ENCODE data around the gene AKAP6.
"Not testable (repeated sequence)": the region's sequence is repeated elsewhere in the genome, so short reads cannot be mapped to it uniquely, and the experiment has no call there.

AKAP6 gene

DNA sequence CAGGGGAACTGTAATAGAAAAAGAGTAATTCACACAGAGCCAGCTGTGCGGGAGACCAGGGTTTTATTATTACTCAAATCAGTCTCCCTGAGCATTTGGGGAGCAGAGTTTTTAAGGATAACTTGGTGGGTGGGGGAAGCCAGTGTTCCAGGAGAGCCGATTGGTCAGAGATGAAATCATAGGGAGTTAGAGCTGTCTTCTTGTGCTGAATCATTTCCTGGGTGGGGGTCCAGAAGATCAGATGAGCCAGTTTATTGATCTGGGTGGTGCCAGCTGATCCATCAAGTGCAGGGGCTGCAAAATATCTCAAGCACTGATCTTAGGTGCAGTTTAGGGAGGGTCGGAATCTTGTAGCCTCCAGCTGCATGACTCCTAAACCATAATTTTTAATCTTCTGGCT lies 44.1 kb downstream of the AKAP6 start:
- DNase-seq: not testable (repeated sequence)

DNA sequence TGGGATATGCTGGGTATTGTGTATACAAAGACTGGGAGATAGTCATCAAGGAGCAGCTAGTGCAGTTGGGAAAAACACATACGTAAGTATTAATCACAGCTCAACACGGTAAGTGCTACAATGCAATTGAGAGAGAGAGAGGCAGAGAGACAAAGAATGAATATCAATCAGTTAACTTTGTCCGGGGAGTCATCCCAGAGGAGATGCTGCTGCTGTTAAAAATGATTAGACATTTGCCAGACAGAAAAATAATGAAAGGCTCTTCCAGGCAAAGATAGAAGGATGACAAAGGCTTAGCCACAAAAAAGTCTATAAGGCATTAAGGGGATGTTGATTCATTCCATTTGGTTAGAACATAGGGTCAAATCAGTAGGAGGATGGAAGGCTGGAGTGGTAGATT lies 45.1 kb downstream of the AKAP6 start:
- peak; percentile 81 for DNase-seq

DNA sequence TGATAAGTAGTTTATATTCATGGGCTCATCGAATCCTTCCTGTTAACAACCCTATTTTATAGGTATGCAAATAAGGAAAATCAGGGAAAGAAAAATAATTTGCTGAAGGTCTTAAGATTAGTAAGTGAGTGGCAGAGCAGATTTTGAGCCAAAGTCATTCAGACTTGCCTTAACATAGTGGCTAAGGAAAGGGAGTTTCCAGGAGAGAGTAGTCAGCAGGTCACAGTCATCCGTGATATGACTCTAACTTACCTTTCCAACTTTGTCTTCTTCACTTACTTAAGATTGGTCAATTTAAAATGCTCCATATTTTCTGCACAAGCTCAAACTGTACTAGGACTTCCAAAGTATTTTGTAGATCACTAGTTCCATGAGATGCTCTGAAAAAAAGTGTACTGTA lies 46.6 kb downstream of the AKAP6 start:
- no peak for DNase-seq

DNA sequence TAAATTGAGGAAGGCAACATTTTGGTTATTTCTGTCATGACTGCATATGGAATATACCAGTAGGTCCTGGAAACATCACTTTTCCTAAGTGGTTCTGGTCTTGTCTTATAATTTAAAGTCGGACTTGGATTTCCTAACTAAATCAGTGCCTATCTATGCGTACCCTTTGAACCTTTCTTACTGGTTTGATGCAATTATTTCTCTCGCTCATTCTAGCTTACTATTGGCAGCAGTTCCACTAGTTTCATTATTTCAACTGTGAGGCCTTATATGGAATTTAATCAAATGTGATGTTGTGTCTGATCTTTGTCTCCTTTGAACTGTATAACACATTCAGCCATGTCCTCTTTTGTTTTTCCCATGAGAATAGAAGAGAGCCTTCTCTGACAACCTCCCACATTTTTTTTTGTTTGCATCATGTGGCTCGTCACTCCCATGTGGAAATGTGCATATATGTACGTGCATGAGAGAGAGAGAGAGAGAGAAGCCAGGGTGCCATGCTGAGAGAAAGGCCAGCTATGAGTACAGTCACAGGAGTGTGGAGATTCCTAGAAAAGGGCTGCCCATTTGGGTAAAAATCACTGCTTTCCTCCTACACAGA lies 48.0 kb downstream of the AKAP6 start:
- DNase-seq: no peak

DNA sequence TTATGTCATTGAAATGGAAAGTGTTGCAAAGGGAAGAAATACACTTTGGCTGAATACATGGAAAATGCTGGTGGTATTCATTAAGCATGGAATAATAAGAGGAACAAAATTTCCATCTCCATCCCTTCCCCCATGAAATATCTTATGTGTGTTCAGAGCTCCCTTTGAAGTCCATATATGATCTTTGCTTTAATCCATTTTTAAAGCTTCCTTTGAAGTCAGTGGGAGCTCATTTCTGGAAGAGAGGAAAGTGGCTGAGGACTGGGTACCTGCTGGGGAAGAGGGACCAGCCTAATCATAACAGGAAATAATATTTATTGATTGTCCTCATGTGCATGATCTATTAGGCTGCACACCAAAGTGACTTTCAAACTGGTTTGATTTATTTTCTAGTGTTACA lies 49.2 kb downstream of the AKAP6 start:
- DNase-seq: no peak

DNA sequence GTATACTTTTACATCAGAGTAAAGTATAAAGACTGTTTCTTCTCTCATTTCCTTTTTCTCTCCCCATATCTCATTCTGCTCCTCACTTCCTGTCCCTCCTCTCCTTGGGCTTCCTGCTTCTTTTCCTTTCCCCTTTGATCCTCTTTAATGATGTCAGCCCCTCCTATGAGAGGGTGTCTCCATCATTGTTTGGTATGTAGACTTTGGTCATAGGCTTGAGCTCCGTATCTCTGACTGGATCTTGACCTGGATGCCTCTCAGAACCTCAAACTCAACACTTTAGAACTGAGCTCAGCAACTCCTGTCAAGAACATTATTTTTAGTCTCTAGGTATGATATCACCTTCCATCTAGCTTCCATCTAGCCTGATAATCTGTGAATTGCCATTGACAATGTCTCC lies 50.3 kb downstream of the AKAP6 start:
- no peak for DNase-seq

DNA sequence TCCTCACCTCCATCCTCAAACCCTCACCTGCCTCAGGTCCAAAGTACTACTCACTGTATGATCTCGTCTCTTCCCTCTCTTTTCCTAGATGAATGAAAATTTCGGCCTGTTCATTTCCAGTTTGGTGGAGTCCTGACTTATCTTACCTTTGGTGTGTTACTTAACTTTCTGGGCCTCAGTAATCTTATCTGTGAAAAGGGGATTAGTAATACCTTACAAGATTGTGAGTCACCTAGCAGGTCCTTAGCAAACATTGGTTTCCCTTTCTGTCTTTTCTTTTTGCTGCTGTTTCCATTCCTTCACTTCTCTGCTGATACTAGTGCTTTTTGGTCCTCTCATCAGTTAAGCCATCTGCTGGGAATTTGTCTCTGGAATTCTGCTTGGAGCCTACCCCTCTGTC lies 52.8 kb downstream of the AKAP6 start:
- no peak for DNase-seq

DNA sequence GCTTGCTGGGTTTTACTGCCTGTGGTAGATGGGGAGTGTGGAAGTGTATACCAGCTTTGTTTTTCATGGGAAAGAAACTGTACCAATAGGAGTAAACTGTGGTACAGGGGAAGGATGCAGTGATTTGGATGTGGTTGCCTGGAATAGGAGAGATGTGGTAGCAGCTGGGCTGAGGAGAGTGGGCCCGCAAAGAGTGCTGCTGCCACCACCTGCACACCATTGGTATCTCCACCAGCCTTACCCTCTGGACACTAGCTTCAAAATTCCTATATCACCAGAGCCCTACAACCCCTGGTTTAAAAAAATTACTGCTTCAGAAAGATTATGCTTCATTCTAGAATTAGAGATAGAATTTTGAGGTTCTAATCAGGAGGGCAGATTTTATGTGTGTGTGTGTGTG lies 53.6 kb downstream of the AKAP6 start:
- DNase-seq: peak; percentile 40

DNA sequence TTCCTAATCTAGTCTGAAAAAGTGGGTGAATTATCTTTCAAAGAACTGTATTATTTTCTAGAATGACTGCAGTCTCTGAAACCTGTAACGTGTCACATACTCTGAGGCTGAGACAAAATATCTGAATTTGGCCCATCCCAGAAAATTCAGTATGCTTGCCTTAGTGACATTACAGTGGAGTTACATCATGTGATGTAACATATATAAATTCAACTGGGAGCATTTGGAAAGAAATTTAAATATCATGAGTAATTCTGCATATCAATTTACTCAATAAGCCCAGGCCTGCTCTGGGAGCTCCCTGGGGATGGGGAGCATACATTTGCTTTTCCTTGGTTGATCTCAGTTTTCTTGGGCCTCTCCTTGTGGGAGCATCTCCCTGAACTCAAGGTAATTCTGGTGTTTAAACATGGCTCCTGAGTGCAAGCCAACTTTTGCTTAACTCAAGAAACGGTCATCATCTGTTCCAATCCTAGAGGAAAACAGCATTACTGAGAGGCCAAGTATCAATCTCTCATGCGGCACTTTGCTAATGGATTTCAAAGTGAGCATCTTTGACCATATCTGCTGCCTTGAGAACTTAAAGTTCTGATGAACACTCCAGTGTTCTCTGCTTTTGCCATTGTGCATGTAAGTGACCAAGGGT lies 54.4 kb downstream of the AKAP6 start:
- DNase-seq: peak; percentile 69

DNA sequence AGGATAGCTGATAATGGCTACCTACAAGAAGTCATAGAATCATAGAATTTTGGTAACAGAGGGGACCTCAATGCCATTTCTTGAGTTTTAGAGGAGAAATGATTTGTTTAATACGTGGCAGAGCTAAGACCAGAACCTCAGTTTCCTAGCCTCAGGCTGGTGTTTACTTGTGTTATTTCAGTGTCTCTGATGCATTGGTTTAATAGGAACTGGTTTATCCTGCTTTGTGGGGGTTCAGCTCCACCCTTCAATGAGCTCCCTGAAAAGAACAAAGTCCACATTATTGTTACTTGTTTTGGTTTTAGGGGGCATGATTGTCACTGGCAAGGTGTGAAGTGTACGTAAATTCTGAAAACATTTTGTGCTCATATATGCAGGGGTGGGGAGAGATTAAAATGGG lies 55.4 kb downstream of the AKAP6 start:
- no peak for DNase-seq

DNA sequence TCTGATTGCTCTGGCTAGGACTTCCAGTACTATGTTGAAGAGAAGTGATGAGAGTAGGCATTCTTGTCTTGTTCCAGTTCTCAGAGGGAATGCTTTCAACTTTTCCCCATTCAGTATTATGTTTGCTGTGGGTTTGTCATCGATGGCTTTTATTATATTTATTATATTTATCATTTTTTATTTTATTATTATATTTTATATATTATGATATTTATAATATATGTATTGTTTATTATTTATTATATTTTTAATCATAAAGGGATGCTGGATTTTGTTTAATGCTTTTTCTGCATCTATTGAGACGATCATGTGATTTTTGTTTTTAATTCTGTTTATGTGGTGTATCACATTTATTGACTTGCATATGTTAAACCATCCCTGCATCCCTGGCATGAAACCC lies 58.2 kb downstream of the AKAP6 start:
- DNase-seq: not testable (repeated sequence)

DNA sequence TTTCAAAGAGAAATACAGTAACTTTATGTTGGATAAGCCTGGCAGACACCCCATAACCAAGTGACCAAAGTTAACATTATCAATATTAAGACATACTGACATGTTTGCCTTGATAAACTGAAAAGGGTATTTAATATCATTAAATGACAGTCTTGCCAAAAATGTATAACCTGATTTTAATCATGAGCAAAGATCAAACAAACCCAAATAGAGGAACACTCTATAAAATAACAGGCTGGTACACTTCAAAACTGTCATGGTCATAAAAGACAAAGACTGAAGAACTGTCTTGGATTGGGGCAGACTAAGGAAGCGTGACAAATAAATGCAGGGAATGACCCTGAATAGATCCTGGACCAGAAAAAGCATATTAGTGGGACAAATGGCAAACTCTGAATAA lies 64.0 kb downstream of the AKAP6 start:
- DNase-seq: no peak

DNA sequence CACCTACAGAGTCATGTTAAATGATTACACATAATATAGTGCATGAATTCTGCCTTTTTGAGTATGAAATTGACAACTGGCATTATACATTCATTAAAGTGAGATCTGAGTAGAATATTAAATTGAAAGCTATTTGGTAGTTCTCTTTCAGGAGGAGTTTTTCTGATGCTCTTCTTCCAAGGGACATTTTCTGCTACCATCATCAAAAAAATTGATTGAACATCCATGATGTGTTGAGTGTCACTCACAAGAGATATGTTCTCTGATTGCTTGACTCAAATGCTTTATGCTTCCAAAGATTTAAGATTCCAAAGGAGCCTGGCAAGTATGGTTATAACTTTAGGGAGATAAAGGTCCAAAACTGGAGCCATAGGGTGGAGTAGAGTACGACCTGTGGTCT lies 64.9 kb downstream of the AKAP6 start:
- DNase-seq: no peak

DNA sequence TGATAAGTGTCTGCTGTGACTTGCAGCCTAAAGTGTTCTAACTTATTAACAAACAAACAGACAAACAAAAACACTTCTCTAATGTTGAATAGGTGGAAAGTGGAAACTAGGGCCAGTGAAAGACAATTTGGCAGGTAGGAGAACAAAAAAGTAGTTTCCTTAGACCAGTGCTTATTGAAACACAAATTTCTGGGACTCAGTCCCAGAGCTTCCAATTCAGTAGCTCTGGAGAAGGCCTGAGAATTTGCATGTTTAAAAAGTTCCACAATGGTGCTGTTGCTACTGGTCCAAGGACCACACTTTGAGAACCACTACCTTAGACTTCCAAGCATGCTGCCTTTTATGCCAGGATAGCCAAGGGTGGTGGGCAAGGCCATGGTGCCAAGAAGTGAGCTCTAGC lies 67.8 kb downstream of the AKAP6 start:
- DNase-seq: no peak

DNA sequence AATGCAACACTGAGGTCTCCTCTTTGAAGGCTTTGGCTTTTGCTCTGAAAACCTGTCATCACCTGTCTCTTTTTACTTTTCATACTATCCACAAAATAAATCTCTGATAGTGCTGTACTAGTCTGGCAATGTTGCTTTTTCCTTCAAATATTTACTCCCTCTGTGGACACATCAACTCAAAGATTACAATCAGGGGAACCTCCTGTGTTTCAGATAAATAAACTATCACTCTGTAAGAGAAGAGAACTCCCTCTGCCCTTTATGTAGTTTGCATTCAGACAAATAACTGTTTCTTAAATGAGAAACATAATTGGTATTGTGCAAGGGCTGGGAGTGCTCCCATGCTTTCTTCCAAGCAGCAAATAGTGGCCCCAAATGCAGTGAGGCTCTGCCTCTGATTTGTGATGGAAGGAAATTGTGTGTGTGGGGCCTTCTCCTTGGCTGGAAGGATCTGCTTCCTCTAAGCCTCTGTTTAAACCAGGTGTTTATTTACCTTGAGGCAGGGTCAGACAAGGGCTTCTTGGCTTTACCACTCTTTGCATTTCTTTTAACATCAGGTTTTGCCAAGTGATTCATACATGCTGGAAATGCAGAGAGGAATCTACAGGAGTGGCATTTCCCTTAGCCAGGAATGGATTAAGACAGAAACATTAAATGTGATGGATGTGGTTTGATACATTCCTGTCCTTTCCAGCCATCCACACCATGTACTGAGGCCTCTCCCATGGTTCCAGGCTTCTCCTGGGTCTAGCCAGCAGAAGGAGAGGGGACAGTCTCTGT lies 69.0 kb downstream of the AKAP6 start:
- DNase-seq: peak; percentile 91

DNA sequence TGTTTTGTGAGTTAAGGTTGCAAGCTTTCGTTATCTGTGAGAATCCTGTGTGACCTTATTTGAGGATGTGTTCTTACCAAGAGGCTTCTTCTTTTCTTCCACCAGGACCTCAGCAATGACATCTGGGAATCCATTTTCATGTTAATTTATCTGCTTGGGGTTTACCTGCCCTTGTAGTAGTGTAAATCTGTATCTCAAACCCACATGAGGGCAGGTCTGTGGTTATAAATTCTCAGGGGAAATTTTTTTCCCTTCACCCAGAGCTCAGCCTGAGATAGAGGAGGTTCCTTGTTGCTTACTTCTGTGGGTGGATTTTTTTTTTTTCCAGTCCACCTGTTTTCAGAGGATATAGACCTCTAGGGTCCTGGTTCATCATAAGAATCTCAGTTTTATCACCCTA lies 70.8 kb downstream of the AKAP6 start:
- DNase-seq: no peak

DNA sequence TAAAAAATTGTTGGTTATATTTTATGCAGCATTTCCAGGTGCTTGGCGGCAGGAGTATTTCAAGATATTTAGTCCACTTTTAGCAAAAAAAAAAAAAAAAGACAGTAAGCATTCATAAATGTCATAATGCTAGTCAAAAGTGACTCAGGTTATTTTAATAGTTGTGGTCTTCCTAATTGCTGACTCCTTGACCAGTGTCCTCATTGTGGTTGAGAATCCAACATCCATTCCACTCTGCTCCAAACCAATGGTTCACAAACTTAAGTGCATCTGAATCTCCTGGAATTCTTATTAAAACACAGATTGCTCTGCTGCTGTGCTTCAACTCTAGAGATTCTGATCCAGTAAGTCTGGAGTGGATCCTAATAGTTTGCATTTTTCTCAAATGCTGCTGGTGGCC lies 71.4 kb downstream of the AKAP6 start:
- peak; percentile 82 for DNase-seq

DNA sequence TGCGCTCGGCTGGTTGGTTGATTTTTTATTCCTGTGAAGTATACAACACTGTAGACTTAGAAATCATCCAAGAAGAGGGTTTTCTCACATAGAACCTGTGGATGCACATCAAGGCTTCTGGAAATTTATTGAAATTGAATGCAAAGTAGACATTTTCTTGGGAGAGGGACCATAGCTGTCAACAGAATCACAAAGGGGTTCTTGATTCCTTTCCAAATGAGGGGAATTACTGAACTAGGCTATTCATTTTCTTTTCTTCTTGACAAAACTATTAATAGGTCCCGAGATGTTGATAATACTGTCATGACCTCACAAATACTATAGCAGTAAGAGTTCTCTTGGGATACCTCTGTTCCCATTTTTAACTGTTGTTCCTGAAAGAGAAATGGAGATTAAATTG lies 73.9 kb downstream of the AKAP6 start:
- no peak for DNase-seq

DNA sequence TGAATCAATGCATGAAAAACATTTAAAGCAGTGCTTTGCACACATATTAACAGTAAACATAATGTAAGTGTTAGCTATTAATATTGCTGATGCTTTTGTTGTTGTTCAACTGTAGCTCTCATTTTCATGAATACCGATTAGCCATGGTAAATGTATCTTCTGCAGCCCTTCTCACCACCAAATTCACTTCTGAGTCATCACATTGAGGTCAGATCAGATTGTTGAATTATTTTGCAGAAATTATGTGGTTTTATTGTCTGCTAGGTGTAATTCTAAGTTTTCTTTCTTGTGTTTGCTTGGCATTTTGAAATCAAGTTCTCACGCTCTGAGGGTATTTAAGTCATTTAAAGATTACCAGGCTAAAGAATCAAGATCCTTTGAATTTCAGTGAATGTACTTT lies 74.6 kb downstream of the AKAP6 start:
- peak; percentile 71 for DNase-seq

DNA sequence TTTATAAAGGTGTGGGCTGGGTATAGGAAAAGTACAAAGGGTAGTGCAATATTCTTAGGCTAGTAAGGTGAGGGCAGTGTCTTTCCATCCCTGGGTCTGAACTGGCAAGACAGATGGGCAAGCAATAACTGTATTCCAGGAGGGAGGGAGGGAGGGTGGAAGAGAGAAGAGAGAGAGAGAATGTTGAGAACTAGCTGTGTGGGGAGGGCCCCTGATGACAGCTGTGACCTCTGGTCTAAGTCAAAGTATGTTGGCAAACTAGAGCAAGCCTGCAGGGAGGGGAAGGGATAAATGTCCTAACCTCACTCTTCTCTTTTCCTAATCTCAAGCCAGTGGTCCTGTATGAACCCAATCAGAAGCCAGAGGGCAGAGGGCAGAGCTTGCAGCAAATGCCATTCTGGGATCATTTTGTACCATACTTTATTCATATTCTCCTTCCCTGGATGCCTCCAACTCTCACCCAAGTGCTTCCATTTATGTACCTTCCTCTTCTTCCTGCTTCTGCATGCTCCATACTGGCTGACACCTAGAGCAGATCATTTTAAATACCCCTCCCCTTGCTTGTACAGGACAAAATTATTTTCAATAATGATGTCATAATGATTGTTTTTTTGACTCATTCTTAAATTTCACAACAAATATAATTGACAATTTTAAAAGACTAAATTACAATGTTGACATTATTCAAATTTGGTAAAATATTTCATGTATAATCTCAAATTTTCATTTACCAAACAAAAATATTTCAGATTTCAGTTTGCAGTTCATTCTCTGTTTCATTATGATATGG lies 75.9 kb downstream of the AKAP6 start:
- DNase-seq: no peak

DNA sequence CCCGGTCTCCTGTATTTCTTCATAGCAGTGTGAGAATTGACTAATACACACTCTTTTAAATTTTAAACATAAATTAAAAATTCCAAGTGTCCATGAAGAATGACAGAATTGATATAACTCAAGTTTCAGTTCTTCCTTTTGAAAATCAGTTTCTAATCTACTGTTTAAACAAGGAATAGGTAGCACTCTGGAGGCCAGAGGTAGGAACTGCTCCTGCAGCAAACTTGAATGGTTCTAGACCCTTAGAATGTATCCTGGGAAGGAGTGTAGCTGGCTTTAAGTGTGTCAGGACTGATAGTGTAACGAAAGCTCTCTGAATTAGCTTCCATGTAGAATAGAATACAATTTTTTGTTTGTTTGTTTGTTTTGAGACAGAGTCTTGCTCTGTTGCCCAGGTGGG lies 76.8 kb downstream of the AKAP6 start:
- DNase-seq: no peak

DNA sequence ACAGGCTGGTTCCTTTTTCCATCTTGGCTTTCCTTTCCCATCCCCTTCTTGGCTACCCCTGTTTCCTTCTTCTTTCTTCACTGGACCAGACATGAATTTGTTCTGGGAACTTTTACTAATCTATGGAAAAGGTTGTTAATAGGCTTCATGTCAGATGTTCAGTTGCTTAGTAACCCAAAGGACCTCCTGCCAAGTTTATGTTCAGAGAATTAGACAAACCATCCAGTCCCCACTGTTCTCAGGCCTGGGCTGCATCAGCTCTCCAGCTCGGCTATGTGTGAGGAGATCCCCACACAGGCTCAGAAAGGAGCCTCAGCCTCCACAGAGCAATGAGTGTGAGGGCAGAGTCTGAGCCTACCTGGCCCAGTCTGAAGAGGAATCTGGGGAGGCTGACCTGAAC lies 78.0 kb downstream of the AKAP6 start:
- peak; percentile 42 for DNase-seq

DNA sequence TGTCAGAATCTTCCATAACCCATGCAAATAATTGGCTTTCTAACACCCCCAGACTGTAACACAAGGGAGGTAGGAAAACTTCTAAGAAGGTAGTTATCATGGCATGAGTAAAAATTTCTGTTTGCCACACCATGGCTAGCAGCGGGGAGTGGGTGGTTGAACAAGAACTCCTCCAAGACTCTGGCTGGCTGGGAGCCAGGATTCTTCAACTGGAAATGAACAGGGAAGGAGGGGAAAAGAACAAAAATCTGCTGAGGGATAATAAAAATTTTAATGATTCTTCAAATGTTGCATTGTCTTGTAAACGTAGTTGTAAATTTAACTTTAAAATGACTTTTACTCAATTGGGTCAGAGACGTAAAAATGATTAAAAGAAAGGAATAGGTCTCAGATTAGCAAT lies 78.9 kb downstream of the AKAP6 start:
- DNase-seq: peak; percentile 48

DNA sequence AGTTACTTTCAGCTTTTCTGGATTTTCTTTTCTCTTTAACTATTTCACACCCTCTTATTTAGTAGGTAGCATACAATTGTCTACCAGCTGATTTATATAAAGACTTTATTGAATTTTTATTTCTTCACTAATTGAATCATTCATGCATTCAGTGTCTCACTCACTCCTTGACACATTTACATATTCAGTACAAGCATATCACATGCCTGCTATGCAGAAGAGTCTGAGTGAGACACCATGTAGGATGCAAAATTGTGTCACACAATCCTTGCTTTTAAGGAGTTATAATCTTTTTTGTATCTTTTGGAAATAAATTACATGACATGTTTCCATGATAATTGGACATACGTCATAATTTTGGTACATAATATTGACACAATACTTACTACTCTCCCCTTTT lies 83.0 kb downstream of the AKAP6 start:
- no peak for DNase-seq
